ENCODE results near the gene PAPPA2.

The PAPPA2 gene

GRCh38 chr1:176869577-176869976, 406.6 kb downstream of the PAPPA2 start:
- DNase-seq: no peak

DNA sequence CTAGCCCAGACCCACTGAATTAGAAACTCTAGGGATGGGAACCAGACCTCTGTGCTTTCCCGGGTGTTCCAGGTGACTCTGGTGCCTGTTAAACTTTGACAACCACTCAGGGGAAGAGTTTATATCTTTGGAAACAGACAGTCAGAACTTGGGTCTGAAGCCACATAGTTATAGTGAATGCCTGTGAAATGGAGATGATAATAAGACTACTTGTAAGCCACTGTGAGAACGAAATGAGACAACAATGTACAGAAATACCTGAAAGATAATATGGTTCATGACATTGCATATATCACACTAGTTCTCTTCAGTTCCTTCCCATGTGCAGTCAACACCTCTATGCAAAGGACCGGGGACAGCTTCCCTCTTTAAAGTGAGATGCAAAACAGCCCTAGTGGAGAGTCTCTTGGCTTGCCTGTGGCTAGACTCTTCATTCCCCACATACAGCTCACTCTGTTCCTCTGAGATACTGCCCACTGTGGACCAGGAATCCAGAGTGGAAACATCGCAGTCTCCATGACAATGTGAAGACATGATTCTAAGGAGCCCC, 414.1 kb downstream of the PAPPA2 start:
- no peak for DNase-seq

DNA sequence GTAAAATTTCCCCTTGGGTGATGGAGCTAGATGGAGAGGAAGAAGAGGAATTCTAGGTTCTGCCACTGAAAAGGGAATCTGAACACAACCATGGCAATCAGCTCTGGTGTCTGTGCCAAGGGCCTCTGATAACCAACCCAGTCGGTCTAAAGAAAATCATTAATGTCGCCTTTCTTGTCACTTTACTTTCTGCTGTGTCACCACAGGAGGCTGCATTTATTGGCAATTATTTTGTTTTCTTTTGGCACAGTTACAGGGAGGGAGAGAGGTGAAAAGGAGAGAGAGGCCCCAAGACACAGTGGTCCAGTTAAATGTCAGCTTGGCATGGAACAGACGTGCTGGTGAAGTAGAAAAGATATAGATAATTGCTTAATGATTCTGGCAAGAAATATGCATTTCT, 414.6 kb downstream of the PAPPA2 start:
- DNase-seq: no peak

DNA sequence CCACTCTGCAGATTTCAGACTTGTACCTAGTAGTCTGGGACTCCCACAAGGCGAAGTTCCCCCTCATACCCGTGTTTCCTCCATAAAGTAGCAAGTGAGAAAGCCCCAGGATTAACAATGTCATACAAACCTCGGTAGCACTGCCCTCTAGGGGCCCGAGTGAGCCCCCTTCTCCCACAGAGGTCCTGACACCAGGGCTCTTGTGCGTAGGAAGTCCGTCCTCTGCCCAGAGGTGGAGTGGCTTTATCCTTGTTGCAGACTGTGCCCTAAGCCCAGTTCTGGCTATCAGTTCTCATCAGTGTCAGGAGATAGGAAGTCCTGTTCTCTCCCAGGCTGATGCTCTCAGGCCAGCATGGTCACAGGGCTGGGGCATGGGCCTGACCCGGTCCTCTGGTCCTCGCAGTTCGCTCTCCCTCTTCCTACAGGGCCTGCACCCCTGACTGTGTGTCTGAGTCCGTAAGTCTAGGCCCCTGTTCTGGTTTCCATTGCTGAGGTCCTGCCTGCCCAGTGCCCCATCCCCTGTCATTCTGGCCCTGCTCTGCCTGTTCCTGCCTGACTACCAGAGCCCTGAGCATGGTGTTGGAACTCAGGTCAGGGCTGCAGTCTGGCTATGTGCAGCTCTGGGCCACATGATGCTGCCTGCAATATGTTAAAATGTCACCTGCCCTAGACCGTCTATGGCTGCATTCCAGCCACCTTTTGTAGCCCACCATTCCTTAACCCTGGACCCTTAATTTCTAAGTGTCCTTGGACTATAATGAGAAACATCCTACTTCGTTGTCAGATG, 416.0 kb downstream of the PAPPA2 start:
- no peak for DNase-seq

GRCh38 chr1:176879784-176880620, 417.0 kb downstream of the PAPPA2 start:
- no peak for DNase-seq

DNA sequence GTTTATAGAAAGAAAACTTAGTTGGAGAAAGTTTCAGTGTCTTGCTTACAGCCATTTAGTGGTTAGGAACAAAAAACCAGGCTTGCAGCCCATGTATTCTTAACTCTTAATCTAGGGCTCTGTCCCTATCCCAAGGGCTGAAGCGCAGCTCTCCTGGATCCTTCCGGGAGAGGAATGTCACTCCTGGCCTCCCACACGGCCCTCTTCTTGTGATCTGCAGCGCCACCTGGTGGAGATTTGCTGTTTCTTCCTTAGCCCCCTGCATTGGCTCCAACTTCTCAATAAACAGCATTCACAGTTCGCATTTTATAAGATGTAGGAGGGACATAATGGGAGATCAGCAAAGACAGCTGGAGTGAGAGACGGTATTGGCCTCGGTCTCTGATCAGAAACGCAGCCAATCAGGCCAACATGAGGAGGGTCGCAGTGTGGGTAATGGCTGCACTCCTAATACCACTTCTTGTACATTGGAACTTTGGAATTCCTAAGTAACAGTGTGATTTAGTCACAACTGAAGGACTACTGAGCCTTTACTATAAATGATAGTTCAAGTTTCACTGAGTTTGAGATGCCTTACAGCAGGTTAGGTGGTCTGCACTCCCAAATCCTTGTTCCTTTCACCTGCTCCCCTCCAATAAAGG, 418.1 kb downstream of the PAPPA2 start:
- peak; percentile 77 for DNase-seq

DNA sequence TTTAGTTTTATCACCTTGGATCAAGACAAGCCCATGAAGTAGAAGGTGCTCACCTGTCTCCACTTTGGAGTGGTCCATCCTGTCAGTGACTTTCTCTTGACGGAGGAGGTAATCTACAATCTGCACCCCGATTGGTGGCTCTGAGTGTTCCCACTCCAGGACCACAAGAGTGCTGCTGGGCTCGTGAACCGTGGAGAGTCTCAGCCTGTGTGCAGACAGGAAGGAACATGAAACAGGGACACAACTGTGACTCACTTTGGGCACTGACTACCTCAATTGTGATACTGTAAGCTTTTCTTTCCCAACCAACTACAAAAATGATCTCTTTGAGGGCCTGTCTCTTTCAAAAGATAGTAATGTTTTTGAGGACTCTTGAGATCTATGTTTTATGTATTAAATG, 421.3 kb downstream of the PAPPA2 start:
- DNase-seq: no peak

- no peak for DNase-seq
Measured at GRCh38 chr1:176884911-176885310, 421.9 kb downstream of the PAPPA2 start.

DNA sequence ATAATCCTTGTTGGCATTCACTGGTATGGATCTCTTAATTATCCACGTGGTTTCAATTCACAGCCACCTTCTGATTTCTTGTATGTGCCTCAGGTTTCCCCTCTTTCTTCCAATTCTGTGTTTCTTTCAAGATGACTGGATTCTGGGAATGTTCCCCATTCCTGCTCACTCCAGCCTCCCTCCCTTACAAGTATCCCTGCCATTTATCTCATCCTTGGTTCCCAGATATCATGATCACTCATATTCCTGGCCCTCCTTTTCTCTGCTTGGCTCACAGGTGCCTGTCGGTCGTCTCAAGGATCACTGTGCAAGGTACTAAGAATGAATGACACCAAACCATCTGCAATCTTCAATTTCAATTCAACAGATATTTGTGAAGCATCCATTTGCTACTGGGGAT, 422.4 kb downstream of the PAPPA2 start:
- DNase-seq: no peak

GRCh38 chr1:176885751-176886150, 422.8 kb downstream of the PAPPA2 start:
- DNase-seq: peak; percentile 45

GRCh38 chr1:176888471-176889032, 425.6 kb downstream of the PAPPA2 start:
- no peak for DNase-seq

DNA sequence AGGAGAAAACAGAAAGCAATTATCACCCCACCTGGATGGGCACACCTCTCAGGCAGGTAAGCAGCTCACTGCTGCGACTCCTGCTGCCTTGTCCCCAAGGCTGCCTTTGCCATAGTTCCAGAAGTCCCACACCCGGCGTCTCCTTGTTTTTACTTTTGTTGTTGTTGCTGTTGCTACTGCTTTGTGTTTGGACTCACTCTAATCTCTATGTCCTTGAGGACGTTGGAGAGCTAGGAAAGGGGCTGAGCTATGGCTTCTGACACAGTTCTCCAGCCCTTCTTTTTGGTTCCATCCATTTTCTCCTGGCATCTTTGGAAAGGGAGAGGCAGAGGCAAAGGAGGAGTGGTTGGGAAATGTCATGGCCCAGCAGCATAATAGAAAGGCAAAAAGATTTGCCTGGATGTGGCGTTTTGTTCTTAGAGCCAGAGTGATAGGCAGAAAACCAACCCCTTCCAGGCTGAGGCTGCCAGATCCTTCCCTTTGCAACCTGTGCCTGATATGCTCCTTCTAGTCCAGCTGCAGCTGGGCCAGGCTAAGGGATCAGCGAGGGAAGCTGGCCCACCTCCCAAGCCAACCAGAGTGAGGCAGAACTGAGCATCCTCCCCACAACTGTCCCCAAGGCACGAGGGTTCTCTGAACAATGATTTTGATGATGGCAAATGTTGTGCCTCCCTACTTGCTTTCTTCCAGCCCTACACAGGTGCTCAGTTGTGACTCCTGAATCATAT, 430.8 kb downstream of the PAPPA2 start:
- no peak for DNase-seq

DNA sequence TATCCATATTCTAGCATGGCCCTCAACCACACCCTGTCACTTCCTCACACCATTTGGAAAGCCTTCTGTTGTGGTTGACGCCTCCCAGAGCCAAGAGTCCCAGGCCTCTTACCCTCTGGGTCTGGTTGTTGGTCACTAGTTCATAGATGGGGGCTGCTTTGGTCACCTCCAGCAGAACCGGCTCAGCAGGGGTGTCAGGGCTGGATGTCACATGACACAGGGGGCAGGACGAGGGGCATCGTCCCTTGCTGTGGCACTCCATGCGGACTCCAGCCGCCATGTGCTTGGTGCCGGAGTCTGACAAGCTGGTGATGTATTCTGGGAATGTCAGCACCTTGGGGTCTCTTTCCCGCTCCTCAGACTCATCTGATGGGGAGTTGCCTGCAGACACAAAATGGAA, 431.5 kb downstream of the PAPPA2 start:
- no peak for DNase-seq

Data from fibroblast of skin of scalp (primary cell).